Erythroblast (primary cell): ENCODE measurements around the gene ACP4.

Experiments
- DNase-seq, 2 experiments: peaks; one replicate each; lab custom pipeline; 2025; lab: John Stamatoyannopoulos, UW
- GATA1 ChIP-seq: IDR thresholded peaks from 2 replicates; pipeline ENCODE4 v1.6.1; 2011; ENCODE audit warnings: low read depth, mild to moderate bottlenecking, control low read depth, low read length, moderate library complexity
- POLR2A ChIP-seq: IDR thresholded peaks from 2 replicates; pipeline ENCODE4 v1.6.1; 2011; ENCODE audit warnings: mild to moderate bottlenecking, low read length

Gene ACP4

GRCh38 chr19:50833117-50833801 lies 43.0 kb downstream of the ACP4 start, which contains the start of gene KLK15:
Gene KLK15 (minus strand): TSS chr19:50833574. CDS start chr19:50831492, 2,082 bp downstream.
- TF ChIP-seq GATA1, result no peak
- TF ChIP-seq POLR2A, result no peak
- no peak for DNase-seq

- TF ChIP-seq GATA1 (no peak), POLR2A (no peak)
- no peak for DNase-seq
Measured at GRCh38 chr19:50833802-50834167, 43.6 kb downstream of the ACP4 start.

DNA sequence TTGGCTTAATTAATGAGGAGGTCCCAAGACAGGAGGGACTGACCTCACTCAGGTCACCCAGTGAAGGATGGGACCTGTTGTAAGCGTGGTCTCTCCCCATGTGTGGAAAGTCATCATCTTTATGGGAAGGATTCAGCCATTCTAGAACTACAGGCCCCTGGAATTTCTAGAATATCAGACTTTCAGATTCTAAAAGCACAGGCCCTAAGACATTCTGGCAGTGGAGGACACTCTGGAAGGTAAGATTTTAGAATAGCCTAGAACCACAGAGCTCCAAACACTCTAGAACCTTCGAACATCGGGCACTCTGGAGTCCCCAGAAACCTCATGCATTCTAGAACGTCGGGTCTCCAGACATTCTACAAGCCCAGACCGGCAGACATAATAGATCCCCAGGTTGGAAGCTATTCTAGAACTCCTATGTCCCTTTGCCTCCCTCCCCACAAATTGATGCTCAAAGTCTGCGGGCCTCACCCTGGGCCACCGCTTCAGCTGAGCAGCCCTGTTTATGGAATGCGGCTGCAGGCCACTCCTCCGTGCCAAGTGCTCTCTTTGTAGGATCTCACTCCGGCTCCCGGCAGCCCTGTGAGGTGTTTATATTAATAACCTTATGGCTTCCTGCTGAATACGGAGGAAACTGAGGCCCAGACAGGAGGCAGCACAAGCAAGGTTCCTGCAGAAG lies 45.0 kb downstream of the ACP4 start:
- TF ChIP-seq GATA1 (no peak), POLR2A (no peak)
- DNase-seq, result no peak

DNA sequence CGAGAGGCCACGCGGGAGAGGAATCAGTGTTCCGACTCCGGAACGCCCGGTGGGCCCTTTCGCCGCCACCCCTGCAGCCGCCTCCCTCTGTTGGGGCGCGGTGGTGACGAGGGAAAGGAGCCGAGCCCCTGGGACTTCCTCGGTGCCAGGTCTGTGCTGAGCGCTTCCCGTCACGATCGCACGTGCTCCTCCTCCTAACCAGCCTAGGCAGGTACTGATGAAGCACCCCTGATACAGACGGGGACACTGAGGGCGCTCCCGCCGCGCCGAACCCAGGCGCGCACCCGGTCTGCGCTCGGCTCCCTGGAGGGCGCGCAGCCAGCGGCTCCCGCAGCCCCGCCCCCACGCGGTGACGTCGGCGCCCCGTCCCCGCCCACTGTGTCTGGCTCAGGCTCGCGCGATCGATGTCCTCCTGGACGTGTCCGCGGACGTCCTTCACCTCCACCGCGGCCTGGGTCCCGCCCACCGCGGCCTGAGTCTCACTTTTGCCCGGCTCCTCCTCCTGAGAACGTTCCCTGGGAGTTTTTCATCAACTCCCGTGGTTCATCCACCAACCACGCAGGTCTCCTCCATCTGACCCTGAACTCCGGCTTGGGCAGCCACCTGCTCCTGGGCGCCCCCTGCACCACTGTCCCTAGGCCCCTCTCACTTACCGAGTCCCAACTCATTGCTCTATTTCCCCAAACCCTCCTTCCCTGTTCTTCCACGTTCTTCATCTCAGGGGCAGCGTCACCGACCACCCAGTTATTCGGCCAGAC lies 45.7 kb downstream of the ACP4 start:
- no peak for TF ChIP-seq POLR2A
- no peak for TF ChIP-seq GATA1
- peak; percentile 73 to 87 for DNase-seq

DNA sequence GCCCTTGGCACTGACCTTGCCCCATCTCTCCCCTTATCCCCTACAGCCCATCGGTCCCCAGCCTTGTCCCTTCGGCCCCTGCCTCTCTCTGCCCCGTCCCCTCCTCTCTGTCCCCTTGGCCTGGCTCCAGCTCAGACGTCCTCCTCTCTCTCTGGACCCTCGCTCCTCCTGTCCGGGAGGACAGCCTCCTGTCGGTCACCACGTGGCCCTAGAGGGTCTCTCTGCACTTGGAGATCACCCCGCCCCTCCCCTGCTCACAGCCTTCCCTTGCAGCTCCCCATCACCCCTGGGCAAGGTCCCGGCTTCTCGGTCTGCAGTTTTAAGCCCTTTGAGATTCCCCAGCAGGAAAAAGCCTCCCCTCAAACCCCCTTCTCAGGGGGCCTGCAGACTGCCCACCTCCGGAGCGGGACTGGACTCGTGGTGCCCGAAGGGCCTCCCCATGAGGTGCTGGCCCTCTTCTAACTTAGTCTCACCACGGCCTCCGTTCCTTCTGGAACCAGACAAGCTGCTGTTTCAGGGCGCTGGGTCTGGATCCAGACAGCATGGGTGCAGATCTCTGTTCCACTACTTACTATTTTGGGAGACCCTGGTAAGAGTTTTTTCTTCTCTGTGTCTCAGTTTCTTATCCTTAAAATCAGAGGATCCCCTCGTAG lies 46.5 kb downstream of the ACP4 start:
- TF ChIP-seq GATA1 (no peak), POLR2A (no peak)
- DNase-seq, result no peak

DNA sequence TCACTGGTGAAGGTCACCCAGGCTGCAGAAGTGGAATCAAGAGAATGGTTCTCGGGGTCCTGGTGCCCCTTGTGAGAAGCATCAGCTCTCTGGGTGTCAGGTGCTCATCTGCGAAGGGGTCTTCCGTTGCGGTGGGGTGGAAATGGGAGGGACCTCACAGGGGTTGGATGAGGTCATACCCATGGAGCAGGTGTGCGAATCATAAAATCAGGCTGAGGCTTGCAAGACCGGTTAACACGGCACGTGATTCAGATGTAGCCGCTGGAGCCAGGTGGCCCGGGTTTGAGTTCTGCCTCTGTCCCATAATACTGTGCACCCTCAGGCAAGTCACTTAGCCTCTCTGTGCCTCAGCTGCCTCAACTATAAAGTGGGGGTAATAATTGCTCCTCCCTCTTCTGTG lies 47.1 kb downstream of the ACP4 start:
- TF ChIP-seq POLR2A (no peak), GATA1 (no peak)
- DNase-seq, result no peak

DNA sequence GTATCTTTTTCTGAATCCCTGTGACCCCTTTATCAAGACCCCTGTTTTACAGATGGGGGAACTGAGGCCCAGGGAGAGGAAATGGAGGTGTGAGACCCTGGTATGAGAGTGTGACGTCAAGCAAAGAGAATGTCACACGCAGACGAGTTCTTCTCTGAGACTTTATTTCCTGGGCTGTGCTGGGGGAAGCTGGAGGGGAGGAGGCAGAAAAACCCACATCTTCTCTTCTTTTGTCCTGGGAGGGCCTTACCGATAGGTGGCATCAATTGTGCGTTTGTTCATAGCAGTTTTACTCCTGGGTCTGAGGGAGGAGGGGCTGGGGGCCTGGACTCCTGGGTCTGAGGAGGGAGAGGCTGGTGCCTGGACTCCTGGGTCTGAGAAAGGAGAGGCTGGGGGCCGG lies 48.0 kb downstream of the ACP4 start:
- no peak for DNase-seq
- TF ChIP-seq POLR2A, result no peak
- TF ChIP-seq GATA1, result no peak

GRCh38 chr19:50839712-50840655 lies 49.8 kb downstream of the ACP4 start:
- TF ChIP-seq GATA1, result no peak
- no peak for TF ChIP-seq POLR2A
- no peak for DNase-seq

GRCh38 chr19:50842130-50842529 lies 51.9 kb downstream of the ACP4 start:
- DNase-seq, result no peak
- TF ChIP-seq POLR2A, result no peak
- no peak for TF ChIP-seq GATA1

- TF ChIP-seq GATA1 (no peak), POLR2A (no peak)
- no peak for DNase-seq
Measured at GRCh38 chr19:50843205-50843604, 53.0 kb downstream of the ACP4 start.

DNA sequence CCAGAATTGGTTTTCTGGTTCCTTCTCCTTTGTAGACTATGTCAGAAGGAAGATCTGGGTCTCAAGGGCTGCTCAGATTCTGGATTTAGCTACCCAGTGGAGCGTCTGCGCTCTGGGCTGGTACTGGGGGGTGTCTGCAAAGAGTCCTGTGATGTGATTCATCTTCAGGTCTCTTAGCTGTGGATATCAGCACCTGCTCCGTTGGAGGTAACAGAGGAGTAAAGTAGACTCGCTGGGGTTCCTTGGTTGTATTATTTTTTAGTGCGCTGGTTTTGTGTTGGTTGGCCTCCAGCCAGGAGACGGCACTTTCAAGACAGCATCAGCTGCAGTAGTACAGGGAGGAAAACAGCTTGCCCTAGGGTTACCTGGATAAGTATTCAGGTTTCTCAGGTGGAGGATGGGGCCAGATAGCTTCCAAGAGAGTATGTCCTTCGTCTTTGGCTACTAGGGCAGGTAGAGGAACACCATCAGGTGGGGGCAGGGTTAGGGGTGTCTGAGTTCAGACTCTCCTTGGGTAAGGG lies 53.5 kb downstream of the ACP4 start:
- DNase-seq, result no peak
- TF ChIP-seq GATA1 (no peak), POLR2A (no peak)

DNA sequence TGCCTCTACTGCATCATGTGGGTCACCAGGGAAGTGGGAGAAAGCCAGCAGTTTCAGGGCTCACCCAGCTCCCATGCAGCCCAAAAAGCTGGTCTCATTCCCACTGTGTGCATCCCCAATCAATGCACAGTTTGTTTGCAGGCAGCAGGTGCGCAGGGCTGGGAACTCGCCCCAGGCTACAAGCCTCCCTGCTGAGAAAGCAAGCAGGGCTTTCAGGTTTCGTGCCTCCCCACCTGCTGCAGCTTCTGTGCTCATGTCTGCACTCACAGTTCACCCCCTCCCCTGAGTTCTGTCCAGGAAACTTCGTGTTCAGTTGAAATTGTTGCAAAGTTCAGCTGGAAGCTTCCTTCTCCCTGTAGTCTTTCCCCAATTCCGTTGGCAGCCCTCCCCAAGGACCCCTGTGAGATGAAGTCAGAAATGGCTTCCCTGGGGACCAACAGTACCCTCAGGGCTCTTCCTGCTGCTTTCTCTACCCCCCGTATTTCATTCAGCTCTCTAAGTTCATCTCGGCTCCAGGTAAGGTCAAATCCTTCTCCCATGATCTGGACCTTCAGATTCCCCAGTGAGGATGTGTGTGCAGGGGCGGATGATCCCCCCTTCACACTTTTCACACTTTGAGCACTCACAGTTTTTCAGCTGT lies 54.2 kb downstream of the ACP4 start:
- TF ChIP-seq GATA1 (no peak), POLR2A (no peak)
- no peak for DNase-seq
